Heart left ventricle (tissue), 16 donors: ENCODE data around the gene CCDC187. TPM values are rescaled to one million over a fixed set of nuclear protein-coding genes. Genes with fewer than 3 reads are reported as not detected.

Source experiments
- ATAC-seq, 4 donors: fragments of 200-7000 bp; cut with Tn5 transposase; one replicate each; pipeline ENCODE4 v1.9.1; 2020 to 2022; ENCODE audit warnings: moderate library complexity in 4 of 4, mild to moderate bottlenecking in 3 of 4, moderate number of reproducible peaks in 1 of 4
- DNase-seq, 5 donors: peaks; one replicate each; pipeline ENCODE4 v3.0.0-alpha.2; 2020
- H3K27ac ChIP-seq, 12 donors: fragments of 200-600 bp; sonication (generic) in 4 of 12; one replicate each; pipeline versions ENCODE4 v1.5.0 to v1.8.0; 2016 to 2022; ENCODE audit warnings: mild to moderate bottlenecking in 2 of 12
- H3K27me3 ChIP-seq, 9 donors: fragments of 200-600 bp; sonication (generic) in 2 of 9; one replicate each; pipeline versions ENCODE4 v1.5.1 to v1.8.0; 2016 to 2022; ENCODE audit warnings: mild to moderate bottlenecking in 3 of 9
- H3K36me3 ChIP-seq, 9 donors: fragments of 200-600 bp; sonication (generic) in 2 of 9; one replicate each; pipeline versions ENCODE4 v1.5.0 to v1.8.0; 2018 to 2022; ENCODE audit warnings: mild to moderate bottlenecking in 2 of 9
- H3K4me1 ChIP-seq, 12 donors: fragments of 200-600 bp; sonication (generic) in 4 of 12; one replicate each; pipeline versions ENCODE4 v1.5.0 to v1.8.0; 2016 to 2022; ENCODE audit warnings: mild to moderate bottlenecking in 3 of 12
- H3K4me3 ChIP-seq, 12 donors: fragments of 200-600 bp; sonication (generic) in 4 of 12; one replicate each; pipeline versions ENCODE4 v1.5.0 to v1.8.0; 2017 to 2022; ENCODE audit warnings: mild to moderate bottlenecking in 9 of 12, moderate library complexity in 4 of 12
- H3K9me3 ChIP-seq, 12 donors: fragments of 200-600 bp; sonication (generic) in 4 of 12; one replicate each; pipeline versions ENCODE4 v1.5.0 to v1.8.0; 2016 to 2022; ENCODE audit warnings: mild to moderate bottlenecking in 1 of 12
- CTCF ChIP-seq, 12 donors: fragments of 200-600 bp; sonication (generic) in 4 of 12; IDR thresholded peaks; one replicate each; pipeline versions ENCODE4 v1.5.0 to v1.8.0; 2018 to 2022; ENCODE audit warnings: antibody characterized with exemption in 12 of 12, mild to moderate bottlenecking in 5 of 12
- POLR2A ChIP-seq, 2 donors: fragments of 450-650 bp; IDR thresholded peaks; one replicate each; pipeline ENCODE4 v1.6.1; 2017; ENCODE audit warnings: antibody characterized with exemption in 2 of 2, mild to moderate bottlenecking in 2 of 2, moderate library complexity in 2 of 2
- WGBS, 4 donors: extraction: QIAGEN DNeasy Blood & Tissue Kit in 2 of 4; methylation state at CpG; one replicate each; pipeline versions ENCODE4 v1.1.5 to v1.1.7; 2013 to 2018; 5-methylcytosine and 5-hydroxymethylcytosine counted together
- intact Hi-C, 10 donors: fragments of 100-400 bp; cut with DNase I; formaldehyde crosslinking; loops; one replicate each; pipeline versions ENCODE4 v1.11.1 to v1.14.2; 2022
- polyA plus RNA-seq, 2 donors: library from polyadenylated mRNA; stranded (reverse); fragments of 200-250 nt; gene quantifications; one replicate each; pipeline ENCODE4 v1.2.3, GENCODE V29; 2013
- total RNA-seq, 9 donors: library from RNA; depleted of rRNA in 2 of 9; stranded (reverse); fragments of >200 nt in 2 of 9; fragmentation: NEBNext Ultra II Directional in 3 of 9; extraction: Animal tissue kit (Norgen Biotek cat#: 25700) in 3 of 9; gene quantifications; one replicate each; pipeline versions ENCODE4 v1.1.0 to v1.2.4, GENCODE V29; 2016 to 2023
- donor health status: ischemic (EF 13 %, LVEDD 7.1; RV severe dilation, severe dysfunction).
- donor health status: healthy with polysubstance abuse.
- donor health status: DM: no; HTN: yes; CAD: no.
- donor health status: DM: no; HTN: no; CAD: no.
- donor health status: ischemic (EF 25% LVEDD 6.9; RV normal size, moderate dysfunction).
- donor health status: ischemic (EF 25% LVEDD 5.7; RV mildly dilated, moderate dysfunction).
- donor health status: healthy.
- donor health status: DM: yes; HTN: yes; CAD: no.
- donor health status: ischemic (EF 35%, LVEDD 5.7; RV mildly dilated, moderate dysfunction).
- donor health status: nonischemic (EF 11% LVEDD 7.7; RV severe dilation, severe dysfunction).
- donor health status: DM: yes; HTN: yes; CAD: no.
- donor health status: PGD.
- donor health status: ischemic (EF 29% LVEDD 5.4; RV normal size, mild dysfunction).
- donor health status: nonischemic (EF 23%, LVEDD 6.1; RV moderate dilation, normal function).

Gene CCDC187
- total and polyA plus RNA-seq, 11 donors, result 0.04 TPM; not detected in 10

DNA sequence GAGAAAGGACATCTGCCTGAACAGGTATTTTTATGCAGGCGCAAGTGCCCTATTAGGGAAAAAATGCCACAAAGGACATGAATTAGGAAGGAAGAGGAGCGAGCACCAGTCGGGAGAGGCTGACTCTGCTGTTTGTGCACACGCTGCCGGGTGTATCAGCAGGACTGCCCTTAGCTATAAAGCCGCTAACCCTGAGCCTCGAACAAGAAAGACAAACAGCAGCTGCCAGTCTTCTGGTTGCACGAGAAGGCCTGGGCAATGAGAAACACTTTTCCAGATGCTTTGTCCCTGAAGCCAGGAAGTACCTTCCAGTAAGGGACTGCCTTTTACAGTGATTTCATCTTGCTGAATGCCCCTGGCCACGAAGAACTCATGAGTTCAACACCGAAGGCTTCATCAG is 70.9 kb downstream of the CCDC187 start:
- H3K9me3 ChIP-seq, result no peaks in the 10 kb centered on the region
- H3K27ac ChIP-seq, result no peak overlapping the region
- 73 to 80% (median 77%) methylated on average over 10 of the region's 10 CpGs for WGBS, 4 donors
- DNase-seq (no peak), ATAC-seq (no peak)
- no peak overlapping the region for H3K4me3 ChIP-seq
- intact Hi-C loops, result no loop called here
- peaks cover 0 to 8% (median 2%) of the 10 kb centered on the region in 12 donors for H3K4me1 ChIP-seq
- TF ChIP-seq POLR2A (IDR thresholded peaks at IDR 0.05), result no peak
- H3K36me3 ChIP-seq, result peaks cover 0 to 18% (median 5%) of the 10 kb centered on the region in 9 donors
- H3K27me3 ChIP-seq, result no peaks in the 10 kb centered on the region

DNA sequence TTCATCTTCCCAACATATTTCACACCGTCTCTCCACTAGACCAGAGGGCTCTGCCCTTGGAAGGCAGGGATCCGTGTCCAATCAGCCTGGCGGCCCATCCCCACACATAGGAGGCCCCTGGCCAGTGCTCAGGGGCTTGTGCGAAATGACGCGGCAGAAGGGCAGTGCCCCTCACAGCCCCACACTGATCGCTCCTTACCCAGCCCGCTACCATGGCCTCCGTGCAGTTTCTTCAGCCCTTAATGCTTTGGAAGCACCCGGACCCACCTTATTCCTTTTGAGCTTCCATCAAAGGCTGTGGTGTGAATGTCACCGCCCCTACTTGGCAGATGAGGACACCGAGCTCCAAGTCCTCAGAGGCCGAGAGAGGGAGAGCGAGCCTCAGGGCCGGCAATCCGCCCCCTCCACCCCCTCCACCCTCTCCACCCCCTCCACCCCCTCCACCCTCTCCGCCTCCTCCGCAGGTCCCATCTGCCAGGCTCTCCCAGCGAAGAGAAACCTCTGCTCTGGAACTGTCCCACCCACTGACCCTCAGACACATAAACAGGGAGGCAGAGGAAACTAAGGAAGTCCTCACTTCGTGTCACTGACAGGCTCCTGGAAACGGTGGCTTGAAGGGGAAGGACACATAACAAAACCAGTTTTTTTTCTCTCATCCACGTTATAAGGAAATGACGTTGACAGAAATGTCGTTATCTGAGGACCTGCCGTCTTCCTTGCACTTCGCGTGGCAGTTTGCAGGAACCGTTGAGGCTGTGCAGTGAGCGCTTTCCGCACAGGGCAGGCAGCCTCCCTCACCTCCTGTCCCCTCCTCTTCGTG is 72.2 kb downstream of the CCDC187 start:
- intact Hi-C loops, result no loop called here
- Histone ChIP-seq H3K4me3 (peak overlapping the region in 5 of 12 donors; percentile 1 to 42 (median 3)), H3K27ac (peak overlapping the region in 3 of 12 donors; percentile 22 to 47 (median 33)), H3K36me3 (peaks cover 0 to 18% (median 5%) of the 10 kb centered on the region in 9 donors), H3K4me1 (peaks cover 0 to 8% (median 0%) of the 10 kb centered on the region in 12 donors), H3K9me3 (no peaks in the 10 kb centered on the region), H3K27me3 (no peaks in the 10 kb centered on the region)
- WGBS, 4 donors, result 68 to 72% (median 70%) methylated on average over 29 to 31 of the region's 31 CpGs
- TF ChIP-seq CTCF (IDR thresholded peaks at IDR 0.05) (no peak), POLR2A (IDR thresholded peaks at IDR 0.05) (no peak)
- ATAC-seq, result peak in 2 of 4 donors; percentile 42 to 90
- DNase-seq, result no peak

DNA sequence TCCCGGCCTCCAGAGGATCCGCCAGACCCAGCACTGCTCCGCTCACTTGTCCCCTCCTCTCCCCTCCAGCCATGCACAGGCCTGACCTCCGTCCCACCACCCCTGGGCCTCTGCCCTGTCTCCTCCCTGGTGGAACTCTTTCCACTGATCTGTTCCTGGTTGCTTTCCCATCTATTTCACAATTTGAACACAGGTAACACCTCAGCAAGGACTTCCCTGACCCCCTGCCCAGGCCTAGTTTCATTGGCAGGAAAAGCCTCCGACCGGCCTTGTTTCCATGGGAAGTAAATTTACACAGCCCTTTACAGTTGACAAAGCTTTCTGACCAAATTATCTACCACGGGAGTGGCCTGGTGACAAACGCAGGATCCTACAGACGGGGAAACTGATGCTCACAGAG is 73.1 kb downstream of the CCDC187 start:
- 91 to 97% (median 95%) methylated on average over 9 of the region's 9 CpGs for WGBS, 4 donors
- no peak overlapping the region for H3K4me3 ChIP-seq
- peaks cover 0 to 8% (median 0%) of the 10 kb centered on the region in 12 donors for H3K4me1 ChIP-seq
- H3K27me3 ChIP-seq, result no peaks in the 10 kb centered on the region
- TF ChIP-seq CTCF (IDR thresholded peaks at IDR 0.05) (no peak), POLR2A (IDR thresholded peaks at IDR 0.05) (no peak)
- peaks cover 0 to 9% (median 5%) of the 10 kb centered on the region in 9 donors for H3K36me3 ChIP-seq
- no peaks in the 10 kb centered on the region for H3K9me3 ChIP-seq
- DNase-seq, result no peak
- H3K27ac ChIP-seq, result no peak overlapping the region
- no peak for ATAC-seq
- intact Hi-C loops, result no loop called here

DNA sequence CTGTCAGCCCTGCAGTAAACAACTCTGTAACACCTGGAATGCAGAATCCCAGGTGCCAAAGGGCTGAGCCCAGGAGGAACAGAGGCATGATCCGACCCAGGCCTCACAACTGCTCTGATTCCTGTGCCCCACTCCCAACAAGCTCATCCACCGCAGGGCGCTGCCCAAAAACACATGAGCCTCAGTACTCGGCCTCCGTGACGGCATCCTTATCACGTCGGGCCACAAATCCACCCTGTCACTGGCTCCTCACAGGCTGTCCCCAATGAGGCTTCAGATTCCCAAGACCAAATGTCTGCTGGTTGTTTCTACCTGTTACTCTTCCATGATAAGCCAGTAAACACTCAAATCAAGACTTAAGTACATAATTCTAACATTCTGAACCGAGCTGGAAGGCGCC is 73.5 kb downstream of the CCDC187 start:
- H3K36me3 ChIP-seq, result peaks cover 0 to 7% (median 3%) of the 10 kb centered on the region in 9 donors
- H3K4me3 ChIP-seq, result no peak overlapping the region
- H3K4me1 ChIP-seq, result peaks cover 0 to 8% (median 0%) of the 10 kb centered on the region in 12 donors
- no peaks in the 10 kb centered on the region for H3K9me3 ChIP-seq
- ATAC-seq, result no peak
- DNase-seq, result no peak
- TF ChIP-seq CTCF (IDR thresholded peaks at IDR 0.05) (no peak), POLR2A (IDR thresholded peaks at IDR 0.05) (no peak)
- no peak overlapping the region for H3K27ac ChIP-seq
- no peaks in the 10 kb centered on the region for H3K27me3 ChIP-seq
- 90 to 96% (median 92%) methylated on average over 10 of the region's 10 CpGs for WGBS, 4 donors
- intact Hi-C loops, result no loop called here
